A204.1 (cell line): ENCODE data around the gene TNFRSF18.
"Not testable (repeated sequence)": the region's sequence is repeated elsewhere in the genome, so short reads cannot be mapped to it uniquely, and the experiment has no call there.

Source experiments
- FAIRE-seq: peaks from 2 replicates; lab custom pipeline; 2012; peaks lifted over from hg19 to GRCh38; lab: Jason Lieb, UNC

The TNFRSF18 gene

GRCh38 chr1:1206376-1206965 lies at the start of gene TNFRSF18:
Gene TNFRSF18, minus strand, starts transcription at chr1:1206592. Its CDS starts 21 bp downstream, at chr1:1206571.
- FAIRE-seq: no peak

- no peak for FAIRE-seq
These were observed 49.2 kb upstream of the TNFRSF18 start for GRCh38 chr1:1255611-1256010.

GRCh38 chr1:1255078-1255477 lies 48.7 kb upstream of the TNFRSF18 start:
- no peak for FAIRE-seq

GRCh38 chr1:1254667-1254998 lies 48.2 kb upstream of the TNFRSF18 start:
- no peak for FAIRE-seq

- FAIRE-seq: no peak
These were observed 47.7 kb upstream of the TNFRSF18 start for GRCh38 chr1:1253972-1254666.

GRCh38 chr1:1253314-1253713 lies 46.9 kb upstream of the TNFRSF18 start:
- FAIRE-seq: no peak

- FAIRE-seq: no peak
These were observed 44.4 kb upstream of the TNFRSF18 start for GRCh38 chr1:1250786-1251284.

- FAIRE-seq: not testable (repeated sequence)
These were observed 41.9 kb upstream of the TNFRSF18 start for GRCh38 chr1:1248009-1248913.

- no peak for FAIRE-seq
These were observed 41.0 kb upstream of the TNFRSF18 start for GRCh38 chr1:1247341-1247913.

- FAIRE-seq: no peak
These were observed 40.4 kb upstream of the TNFRSF18 start, which contains the start of gene C1QTNF12 for GRCh38 chr1:1246577-1247340. Gene C1QTNF12, minus strand, starts transcription at chr1:1246722. Its CDS starts 32 bp downstream, at chr1:1246690.

- no peak for FAIRE-seq
These were observed 39.6 kb upstream of the TNFRSF18 start for GRCh38 chr1:1245817-1246576.

- FAIRE-seq: no peak
These were observed 38.9 kb upstream of the TNFRSF18 start for GRCh38 chr1:1245178-1245816.

GRCh38 chr1:1244192-1244811 lies 37.9 kb upstream of the TNFRSF18 start:
- no peak for FAIRE-seq

GRCh38 chr1:1243807-1244191 lies 37.4 kb upstream of the TNFRSF18 start:
- no peak for FAIRE-seq

GRCh38 chr1:1243266-1243660 lies 36.9 kb upstream of the TNFRSF18 start:
- FAIRE-seq: no peak

- no peak for FAIRE-seq
These were observed 36.3 kb upstream of the TNFRSF18 start for GRCh38 chr1:1242461-1243265.

GRCh38 chr1:1241588-1242219 lies 35.3 kb upstream of the TNFRSF18 start:
- no peak for FAIRE-seq

GRCh38 chr1:1240822-1241587 lies 34.6 kb upstream of the TNFRSF18 start:
- no peak for FAIRE-seq
